IMR-90 (cell line): ENCODE data around the gene RPA3. TPM values are rescaled to one million over a fixed set of nuclear protein-coding genes. Genes with fewer than 3 reads are reported as not detected.

Experiments
- ATAC-seq: fragments of 200-7000 bp; cut with Tn5 transposase; 2 replicates; pipeline ENCODE4 v1.9.1; 2020; ENCODE audit warnings: low read depth, mild to moderate bottlenecking, moderate library complexity
- BruUV-seq: library from RNA; stranded (reverse); fragments of 400-500 nt; replicated peaks from 2 replicates; lab custom pipeline; 2021; lab: Mats Ljungman, UMichigan
- CTCF ChIA-PET: fragments of 300-600 bp; formaldehyde crosslinking; extraction: SDS; loops from one replicate; lab custom pipeline; 2021; ENCODE audit warnings: antibody characterized with exemption; lab: Yijun Ruan, JAX
- POLR2A ChIA-PET: fragments of 300-600 bp; sonication (Branson Sonifier 250); formaldehyde crosslinking; loops from one replicate; lab custom pipeline; 2022; ENCODE audit warnings: antibody characterized with exemption; ENCODE audit not compliant: unreplicated experiment; lab: Charles Lee
- DNase-seq: peaks from one replicate; pipeline ENCODE4 v3.0.0; 2013
- H2AFZ ChIP-seq: replicated peaks from 2 replicates; pipeline ENCODE3; 2013; ENCODE audit warnings: low read length, mild to moderate bottlenecking; ENCODE audit not compliant: poor library complexity
- H2AK5ac ChIP-seq: 2 replicates; pipeline ENCODE4 v1.6.1; 2013; ENCODE audit warnings: low read depth, low read length, inconsistent platforms
- H2AK9ac ChIP-seq: replicated peaks from 2 replicates; pipeline ENCODE3; 2013; ENCODE audit warnings: mild to moderate bottlenecking, low read depth, low read length, moderate library complexity; ENCODE audit not compliant: poor library complexity
- H2BK120ac ChIP-seq: 2 replicates; pipeline ENCODE4 v1.6.1; 2013; ENCODE audit warnings: low read depth, low read length, inconsistent platforms
- H2BK15ac ChIP-seq: 3 replicates; pipeline ENCODE4 v1.6.1; 2013; ENCODE audit warnings: low read depth, low read length, inconsistent platforms
- H2BK20ac ChIP-seq: 2 replicates; pipeline ENCODE4 v1.6.1; 2013; ENCODE audit warnings: low read depth, mild to moderate bottlenecking, inconsistent platforms, low read length, moderate library complexity
- H2BK5ac ChIP-seq: 2 replicates; pipeline ENCODE4 v1.6.1; 2013; ENCODE audit warnings: mild to moderate bottlenecking, low read depth, low read length, inconsistent platforms; ENCODE audit not compliant: poor library complexity, severe bottlenecking
- H3K14ac ChIP-seq: replicated peaks from 2 replicates; pipeline ENCODE4 v1.6.1; 2013; ENCODE audit warnings: low read depth, low read length, inconsistent platforms
- H3K18ac ChIP-seq: 2 replicates; pipeline ENCODE4 v1.6.1; 2013; ENCODE audit warnings: low read depth, low read length, control low read depth
- H3K23ac ChIP-seq: 2 replicates; pipeline ENCODE4 v1.6.1; 2013; ENCODE audit warnings: low read depth, low read length, inconsistent platforms
- H3K27ac ChIP-seq: 2 replicates; pipeline ENCODE4 v1.5.1; 2013; ENCODE audit warnings: mild to moderate bottlenecking, control low read depth, low read length; ENCODE audit not compliant: insufficient read depth
- H3K27me3 ChIP-seq: 2 replicates; pipeline ENCODE4 v1.6.1; 2013; ENCODE audit warnings: low read length; ENCODE audit not compliant: control insufficient read depth, insufficient read depth
- H3K36me3 ChIP-seq: 2 replicates; pipeline ENCODE4 v1.6.1; 2013; ENCODE audit warnings: low read length, mixed read lengths; ENCODE audit not compliant: control insufficient read depth, insufficient read depth
- H3K4ac ChIP-seq: 2 replicates; pipeline ENCODE4 v1.6.1; 2013; ENCODE audit warnings: low read depth, low read length, inconsistent platforms
- H3K4me1 ChIP-seq: 2 replicates; pipeline ENCODE4 v1.6.1; 2013; ENCODE audit warnings: low read length, mixed read lengths; ENCODE audit not compliant: control insufficient read depth, insufficient read depth
- H3K4me2 ChIP-seq: 2 replicates; pipeline ENCODE4 v1.6.1; 2013; ENCODE audit warnings: low read depth, mild to moderate bottlenecking, control low read depth, low read length, moderate library complexity
- H3K4me3 ChIP-seq: 2 replicates; pipeline ENCODE4 v1.5.1; 2013; ENCODE audit warnings: low read depth, mild to moderate bottlenecking, control low read depth, low read length, moderate library complexity; ENCODE audit not compliant: insufficient read depth
- H3K56ac ChIP-seq: 2 replicates; pipeline ENCODE4 v1.6.1; 2013; ENCODE audit warnings: low read length, inconsistent platforms; ENCODE audit not compliant: insufficient read depth; ENCODE audit errors: extremely low read depth
- H3K79me1 ChIP-seq, 2 experiments: 2 replicates each; pipeline ENCODE4 v1.6.1; 2013; ENCODE audit warnings: low read length in 2 of 2, inconsistent platforms in 1 of 2, low read depth in 1 of 2
- H3K9ac ChIP-seq: 2 replicates; pipeline ENCODE4 v1.6.1; 2013; ENCODE audit warnings: low read depth, low read length, control low read depth
- H3K9me1 ChIP-seq: 2 replicates; pipeline ENCODE4 v1.6.1; 2013; ENCODE audit warnings: low read length, inconsistent platforms; ENCODE audit not compliant: insufficient read depth
- H3K9me3 ChIP-seq: 2 replicates; pipeline ENCODE4 v1.6.1; 2013; ENCODE audit warnings: low read length; ENCODE audit not compliant: control insufficient read depth, insufficient read depth
- H4K20me1 ChIP-seq: 2 replicates; pipeline ENCODE4 v1.6.1; 2013; ENCODE audit warnings: low read length, inconsistent platforms; ENCODE audit not compliant: insufficient read depth
- H4K5ac ChIP-seq: 2 replicates; pipeline ENCODE4 v1.6.1; 2013; ENCODE audit warnings: mild to moderate bottlenecking, low read depth, low read length, control low read depth
- H4K8ac ChIP-seq, 2 experiments: 2 replicates each; pipeline ENCODE4 v1.6.1; 2013; ENCODE audit warnings: low read depth in 2 of 2, low read length in 2 of 2, control low read depth in 1 of 2, inconsistent platforms in 1 of 2
- H4K91ac ChIP-seq: 2 replicates; pipeline ENCODE4 v1.6.1; 2013; ENCODE audit warnings: low read depth, low read length, inconsistent platforms; ENCODE audit not compliant: insufficient read depth
- BHLHE40 ChIP-seq: fragments of 150-350 bp; IDR thresholded peaks from 2 replicates; pipeline ENCODE4 v1.6.1; 2016; ENCODE audit warnings: mild to moderate bottlenecking, low read depth, low read length
- CEBPB ChIP-seq: IDR thresholded peaks from 2 replicates; pipeline ENCODE4 v1.6.1; 2012; ENCODE audit warnings: low read depth, low read length, improper control_type of control experiment
- CHD1 ChIP-seq: IDR thresholded peaks from 2 replicates; pipeline ENCODE4 v1.6.1; 2012; ENCODE audit warnings: low read depth, low read length, improper control_type of control experiment
- CTCF ChIP-seq: conservative IDR thresholded peaks from 2 replicates; pipeline ENCODE4 v1.5.1; 2012; ENCODE audit warnings: mild to moderate bottlenecking, low read depth, low read length, improper control_type of control experiment
- ELK1 ChIP-seq: fragments of 150-350 bp; IDR thresholded peaks from 2 replicates; pipeline ENCODE4 v1.6.1; 2016; ENCODE audit warnings: low read depth, mild to moderate bottlenecking, low read length, moderate library complexity, borderline replicate concordance
- MAFK ChIP-seq: IDR thresholded peaks from 2 replicates; pipeline ENCODE4 v1.6.1; 2012; ENCODE audit warnings: low read depth, low read length, improper control_type of control experiment
- MXI1 ChIP-seq: IDR thresholded peaks from 2 replicates; pipeline ENCODE4 v1.6.1; 2012; ENCODE audit warnings: low read depth, mild to moderate bottlenecking, low read length, moderate library complexity, borderline replicate concordance
- NFE2L2 ChIP-seq: fragments of 150-350 bp; IDR thresholded peaks from 2 replicates; pipeline ENCODE4 v1.6.1; 2016; ENCODE audit warnings: low read depth, mild to moderate bottlenecking, low read length
- POLR2A ChIP-seq: IDR thresholded peaks from 2 replicates; pipeline ENCODE4 v1.6.1; 2012; ENCODE audit warnings: mild to moderate bottlenecking, low read depth, low read length
- RCOR1 ChIP-seq: IDR thresholded peaks from 2 replicates; pipeline ENCODE4 v1.6.1; 2012; ENCODE audit warnings: mild to moderate bottlenecking, low read length, improper control_type of control experiment; ENCODE audit not compliant: insufficient replicate concordance
- RFX5 ChIP-seq: IDR thresholded peaks from 2 replicates; pipeline ENCODE4 v1.8.0; 2012; ENCODE audit warnings: low read depth, mild to moderate bottlenecking, low read length, moderate library complexity
- SMC3 ChIP-seq: fragments of 150-350 bp; IDR thresholded peaks from 2 replicates; pipeline ENCODE4 v1.6.1; 2016; ENCODE audit warnings: low read depth, mild to moderate bottlenecking, antibody characterized with exemption, low read length, moderate library complexity
- USF2 ChIP-seq: fragments of 150-350 bp; IDR thresholded peaks from 2 replicates; pipeline ENCODE4 v1.6.1; 2017; ENCODE audit warnings: mild to moderate bottlenecking, antibody characterized with exemption, low read length, low read depth
- WGBS, 2 experiments: methylation state at CpG; one replicate each; pipeline versions ENCODE4 v1.1.5 to v1.1.7; 2013; ENCODE audit warnings: missing lambda C conversion rate in 2 of 2; ENCODE audit not compliant: insufficient read length in 1 of 2; ENCODE audit errors: extremely low coverage in 2 of 2; 5-methylcytosine and 5-hydroxymethylcytosine counted together
- dilution Hi-C: fragments of 300-500 bp; cut with HindIII; formaldehyde crosslinking; loops from one replicate; pipeline ENCODE4 v1.14.3; 2018; ENCODE audit warnings: low sequenced_read_pairs; ENCODE audit not compliant: unreplicated experiment
- in situ Hi-C: fragments of 300-500 bp; cut with MboI; formaldehyde crosslinking; loops from 3 replicates; pipeline ENCODE4 v1.14.3; 2019; ENCODE audit warnings: low sequenced_read_pairs, inconsistent platforms, mixed read lengths
- intact Hi-C: fragments of 100-400 bp; cut with micrococcal nuclease; formaldehyde crosslinking; loops from 2 replicates; pipeline ENCODE4 v1.10.0; 2022
- polyA plus RNA-seq, 3 experiments: library from polyadenylated mRNA; depleted of rRNA; stranded (reverse); fragments of >200 nt; gene quantifications; 2 replicates each; pipeline ENCODE4 v1.2.3, GENCODE V29; 2012; ENCODE audit warnings: low replicate concordance in 1 of 3
- total RNA-seq: library from RNA; depleted of rRNA; stranded (reverse); fragments of >200 nt; gene quantifications from 2 replicates; pipeline ENCODE4 v1.2.3, GENCODE V29; 2012

The RPA3 gene
- total and polyA plus RNA-seq, 2 of the 4 experiments (the other 2 are of a cell fraction): 12.7 to 21.1 TPM

GRCh38 chr7:7742223-7742622 lies 23.8 kb upstream of the RPA3 start:
- Histone ChIP-seq H3K27ac (no peak overlapping the region), H3K79me1 (no peaks in the 10 kb centered on the region), H2BK20ac (no peak overlapping the region), H2AK5ac (no peak overlapping the region), H3K27me3 (no peaks in the 10 kb centered on the region), H3K4ac (no peak overlapping the region), H3K36me3 (no peaks in the 10 kb centered on the region), H3K18ac (no peak overlapping the region), H2BK120ac (no peak overlapping the region), H3K9me3 (no peaks in the 10 kb centered on the region), H2AK9ac (no peak overlapping the region), H2AFZ (no peak overlapping the region), H3K4me2 (no peak overlapping the region), H4K8ac (no peak overlapping the region), H2BK5ac (no peak overlapping the region), H4K5ac (no peak overlapping the region), H3K23ac (no peak overlapping the region), H3K56ac (no peak overlapping the region), H3K9me1 (no peaks in the 10 kb centered on the region), H3K4me3 (no peak overlapping the region), H3K14ac (no peak overlapping the region), H4K20me1 (no peaks in the 10 kb centered on the region), H3K9ac (no peak overlapping the region), H3K4me1 (no peaks in the 10 kb centered on the region), H2BK15ac (no peak overlapping the region), H4K91ac (no peak overlapping the region)
- intact Hi-C loops: no loop called here
- CTCF ChIA-PET: no interaction called here
- ATAC-seq (no peak), DNase-seq (no peak)
- WGBS, 2 experiments: no CpG with 5 or more reads among the region's 12 CpGs
- dilution Hi-C loops: no loop called here
- TF ChIP-seq SMC3 (no peak), POLR2A (no peak), BHLHE40 (no peak), CHD1 (no peak), CEBPB (no peak), NFE2L2 (no peak), ELK1 (no peak), MXI1 (no peak), USF2 (no peak), MAFK (no peak), RFX5 (no peak), CTCF (no peak), RCOR1 (no peak)
- POLR2A ChIA-PET: no interaction called here
- in situ Hi-C loops: no loop called here
- BruUV-seq: no TSS peak
